ENCODE measurements around the gene NBEA.

GRCh38 chr13:34971473-34971872 lies 29.4 kb downstream of the NBEA start:
- TF ChIP-seq POLR2A (IDR thresholded peaks at IDR 0.05), result no peak
- TF ChIP-seq, protein P1, sequence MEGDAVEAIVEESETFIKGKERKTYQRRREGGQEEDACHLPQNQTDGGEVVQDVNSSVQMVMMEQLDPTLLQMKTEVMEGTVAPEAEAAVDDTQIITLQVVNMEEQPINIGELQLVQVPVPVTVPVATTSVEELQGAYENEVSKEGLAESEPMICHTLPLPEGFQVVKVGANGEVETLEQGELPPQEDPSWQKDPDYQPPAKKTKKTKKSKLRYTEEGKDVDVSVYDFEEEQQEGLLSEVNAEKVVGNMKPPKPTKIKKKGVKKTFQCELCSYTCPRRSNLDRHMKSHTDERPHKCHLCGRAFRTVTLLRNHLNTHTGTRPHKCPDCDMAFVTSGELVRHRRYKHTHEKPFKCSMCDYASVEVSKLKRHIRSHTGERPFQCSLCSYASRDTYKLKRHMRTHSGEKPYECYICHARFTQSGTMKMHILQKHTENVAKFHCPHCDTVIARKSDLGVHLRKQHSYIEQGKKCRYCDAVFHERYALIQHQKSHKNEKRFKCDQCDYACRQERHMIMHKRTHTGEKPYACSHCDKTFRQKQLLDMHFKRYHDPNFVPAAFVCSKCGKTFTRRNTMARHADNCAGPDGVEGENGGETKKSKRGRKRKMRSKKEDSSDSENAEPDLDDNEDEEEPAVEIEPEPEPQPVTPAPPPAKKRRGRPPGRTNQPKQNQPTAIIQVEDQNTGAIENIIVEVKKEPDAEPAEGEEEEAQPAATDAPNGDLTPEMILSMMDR (IDR thresholded peaks at IDR 0.05), result no peak

Data from heart left ventricle (tissue), 13 donors.